HUDEP-2 (cell line): ENCODE results near the gene IP6K3.

Experiments
- DNase-seq, 76 experiments: peaks; one replicate each; lab custom pipeline; 2025; ENCODE audit not compliant: unreplicated experiment in 76 of 76; lab: John Stamatoyannopoulos, UW

The IP6K3 gene

GRCh38 chr6:33778444-33779121 is 31.9 kb upstream of the IP6K3 start:
- DNase-seq: no peak

GRCh38 chr6:33777398-33778388 is 31.0 kb upstream of the IP6K3 start:
- no peak for DNase-seq

- no peak for DNase-seq
Observed at GRCh38 chr6:33776764-33777163, 30.1 kb upstream of the IP6K3 start.

- no peak for DNase-seq
Observed at GRCh38 chr6:33776186-33776585, 29.5 kb upstream of the IP6K3 start.

GRCh38 chr6:33774774-33775173 is 28.1 kb upstream of the IP6K3 start:
- no peak for DNase-seq

GRCh38 chr6:33772902-33773472 is 26.3 kb upstream of the IP6K3 start:
- DNase-seq: no peak

- DNase-seq: no peak
Observed at GRCh38 chr6:33772082-33772830, 25.6 kb upstream of the IP6K3 start.

- DNase-seq: peak in 53 of 76 experiments; percentile 8 to 69 (median 35)
Observed at GRCh38 chr6:33771146-33772081, 24.7 kb upstream of the IP6K3 start.

GRCh38 chr6:33770833-33771145 is 24.1 kb upstream of the IP6K3 start:
- DNase-seq: no peak

- DNase-seq: no peak
Observed at GRCh38 chr6:33770124-33770832, 23.6 kb upstream of the IP6K3 start.

GRCh38 chr6:33769248-33769821 is 22.6 kb upstream of the IP6K3 start:
- DNase-seq: no peak

- DNase-seq: peak in 64 of 76 experiments; percentile 3 to 87 (median 59)
Observed at GRCh38 chr6:33768644-33769120, 22.0 kb upstream of the IP6K3 start.

- no peak for DNase-seq
Observed at GRCh38 chr6:33766921-33767907, 20.5 kb upstream of the IP6K3 start.

GRCh38 chr6:33765368-33765767 is 18.7 kb upstream of the IP6K3 start:
- DNase-seq: no peak

- DNase-seq: no peak
Observed at GRCh38 chr6:33764036-33764435, 17.3 kb upstream of the IP6K3 start.

- DNase-seq: no peak
Observed at GRCh38 chr6:33763483-33763882, 16.8 kb upstream of the IP6K3 start.

- no peak for DNase-seq
Observed at GRCh38 chr6:33762713-33763112, 16.0 kb upstream of the IP6K3 start.
